T-helper 2 cell (primary cell): Measurements from ENCODE around the gene AFDN.
A peak's percentile ranks its signal among the peaks of the same experiment; 100 is the strongest.

Source experiments
- DNase-seq, 5 experiments: peaks; one replicate each; pipeline versions ENCODE4 v3.0.0 to v3.0.0-alpha.2; 2012 to 2022

AFDN gene

GRCh38 chr6:167927246-167927645 lies 100.5 kb downstream of the AFDN start:
- DNase-seq, result no peak

GRCh38 chr6:167928111-167928510 lies 101.4 kb downstream of the AFDN start:
- DNase-seq, result no peak

- DNase-seq, result no peak
These were observed 103.6 kb downstream of the AFDN start for GRCh38 chr6:167930295-167930694.

- no peak for DNase-seq
These were observed 106.0 kb downstream of the AFDN start for GRCh38 chr6:167932468-167933276.

GRCh38 chr6:167933290-167933689 lies 106.6 kb downstream of the AFDN start:
- DNase-seq, result no peak

- no peak for DNase-seq
These were observed 107.1 kb downstream of the AFDN start for GRCh38 chr6:167933847-167934246.

GRCh38 chr6:167934426-167934864 lies 107.7 kb downstream of the AFDN start:
- DNase-seq, result no peak

GRCh38 chr6:167936051-167936450 lies 109.3 kb downstream of the AFDN start:
- DNase-seq, result no peak

- DNase-seq, result no peak
These were observed 110.6 kb downstream of the AFDN start for GRCh38 chr6:167937301-167937700.

GRCh38 chr6:167937948-167938911 lies 111.5 kb downstream of the AFDN start:
- no peak for DNase-seq

- no peak for DNase-seq
These were observed 115.1 kb downstream of the AFDN start for GRCh38 chr6:167941822-167942221.

GRCh38 chr6:167944130-167944529 lies 117.4 kb downstream of the AFDN start:
- DNase-seq, result no peak

- no peak for DNase-seq
These were observed 119.3 kb downstream of the AFDN start for GRCh38 chr6:167946007-167946406.

- DNase-seq, result no peak
These were observed 119.9 kb downstream of the AFDN start for GRCh38 chr6:167946604-167947003.

- no peak for DNase-seq
These were observed 121.0 kb downstream of the AFDN start for GRCh38 chr6:167947716-167948115.

GRCh38 chr6:167948716-167949115 lies 122.0 kb downstream of the AFDN start:
- DNase-seq, result no peak

GRCh38 chr6:167949121-167949684 lies 122.5 kb downstream of the AFDN start:
- DNase-seq, result no peak

GRCh38 chr6:167951781-167952511 lies 125.2 kb downstream of the AFDN start:
- DNase-seq, result no peak

GRCh38 chr6:167952512-167952859 lies 125.8 kb downstream of the AFDN start:
- peak in 1 of 5 experiments; percentile 18 for DNase-seq

- no peak for DNase-seq
These were observed 126.8 kb downstream of the AFDN start for GRCh38 chr6:167953551-167953950.

GRCh38 chr6:167954151-167954550 lies 127.4 kb downstream of the AFDN start:
- peak in 1 of 5 experiments; percentile 32 for DNase-seq

GRCh38 chr6:167956491-167956890 lies 129.8 kb downstream of the AFDN start:
- no peak for DNase-seq
